ENCODE measurements around the gene POMP.
A peak's percentile ranks its signal among the peaks of the same experiment; 100 is the strongest.
"Not testable (repeated sequence)": the region's sequence is repeated elsewhere in the genome, so short reads cannot be mapped to it uniquely, and the experiment has no call there.

Gene POMP

DNA sequence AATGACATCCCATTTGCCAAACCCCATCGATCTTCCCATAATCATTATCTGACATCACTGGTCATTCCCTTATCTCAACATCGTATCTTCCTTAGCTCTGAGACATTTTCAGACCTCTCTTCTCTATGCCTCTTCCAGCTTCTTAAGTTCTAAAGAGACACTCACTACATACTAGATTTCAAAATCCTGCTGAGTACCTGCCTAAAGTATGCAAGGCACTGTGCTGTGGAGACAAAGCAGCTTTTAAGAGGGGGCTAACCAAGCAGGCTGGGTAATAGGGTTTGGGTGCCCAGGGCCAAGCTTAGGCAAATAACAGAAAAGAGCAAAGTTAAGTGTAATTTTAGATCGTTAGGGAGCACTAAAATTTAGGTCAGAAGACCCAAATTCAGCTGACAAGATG is 3.4 kb upstream of the POMP start:
- Mint-ChIP-seq H3K27me3 (no peaks in the 10 kb centered on the region), H3K4me1 (peaks cover 29% of the 10 kb centered on the region), H3K4me3 (no peak overlapping the region), H3K9me3 (no peaks in the 10 kb centered on the region), H3K36me3 (peaks cover 24% of the 10 kb centered on the region), H3K27ac (no peak overlapping the region)
- CTCF ChIA-PET, result interaction anchor here (0.6 to 1.5 kb wide), 5 partner anchors 59 to 332 kb away, joined by 3 to 4 read pairs (median 3); no protein-coding TSS in a partner anchor
- DNase-seq, result no peak

DNA sequence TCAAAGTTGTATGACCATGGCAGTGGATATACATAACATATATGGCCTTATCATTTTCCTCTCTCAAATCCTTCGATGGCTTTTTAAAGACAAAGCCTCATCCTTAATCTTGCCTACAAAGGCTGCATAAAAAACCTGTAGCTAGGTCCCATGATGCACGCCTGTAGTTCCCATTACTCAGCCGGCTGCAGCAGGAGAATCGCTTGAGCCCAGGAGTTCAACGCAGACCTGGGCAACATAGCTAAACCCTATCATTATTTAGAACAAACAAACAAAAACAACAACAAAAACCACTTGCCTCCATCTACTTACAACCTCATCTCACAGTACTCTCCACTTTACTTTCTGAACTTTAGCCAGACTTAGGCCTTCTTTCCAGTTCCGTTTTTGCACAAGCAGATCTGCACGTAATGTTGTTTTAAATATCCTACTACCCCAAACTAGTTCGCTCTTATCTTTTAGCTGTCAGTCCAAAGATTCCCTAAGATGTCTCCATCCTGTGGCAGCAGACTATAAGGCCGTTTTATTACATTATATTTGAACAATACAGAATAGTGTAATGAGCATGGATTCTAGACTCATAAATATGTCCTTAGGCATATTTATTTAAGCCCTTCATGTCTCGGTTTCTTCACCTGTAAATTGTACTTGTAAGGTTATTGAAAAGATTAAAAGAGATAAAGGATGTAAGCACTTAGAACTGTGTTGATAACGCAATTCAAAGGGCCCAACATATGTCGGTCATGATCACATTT is 969 bp upstream of the POMP start:
- Mint-ChIP-seq H3K27ac (peak overlapping the region; percentile 97), H3K36me3 (peaks cover 35% of the 10 kb centered on the region), H3K27me3 (no peaks in the 10 kb centered on the region), H3K4me3 (peak overlapping the region; percentile 97), H3K9me3 (no peaks in the 10 kb centered on the region), H3K4me1 (peaks cover 50% of the 10 kb centered on the region)
- CTCF ChIA-PET, result interaction anchor here (1.3 to 2.6 kb wide), 3 partner anchors 9 to 139 kb away, joined by 3 to 12 read pairs (median 7); no protein-coding TSS in a partner anchor
- DNase-seq, result no peak

DNA sequence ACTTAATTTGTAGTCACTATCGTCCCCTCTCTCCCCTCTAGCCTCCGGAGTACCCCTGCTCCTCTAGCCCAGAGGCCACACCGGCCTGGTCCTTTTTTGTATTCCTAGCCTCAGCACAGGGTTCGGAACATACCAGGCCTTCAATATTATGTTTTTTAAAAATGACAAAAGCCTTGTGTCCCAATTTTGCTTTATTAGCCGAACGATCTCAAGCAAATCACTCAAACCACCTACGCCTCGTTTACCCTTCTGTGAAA is 463 bp upstream of the POMP start:
- CTCF ChIA-PET, result interaction anchor here (1.2 to 2.6 kb wide), 3 partner anchors 10 to 22 kb away, joined by 3 to 12 read pairs (median 7); no protein-coding TSS in a partner anchor
- H3K9me3 Mint-ChIP-seq, result no peaks in the 10 kb centered on the region
- peaks cover 35% of the 10 kb centered on the region for H3K36me3 Mint-ChIP-seq
- H3K27me3 Mint-ChIP-seq, result no peaks in the 10 kb centered on the region
- peak overlapping the region; percentile 97 for H3K4me3 Mint-ChIP-seq
- H3K4me1 Mint-ChIP-seq, result peaks cover 51% of the 10 kb centered on the region
- DNase-seq, result peak; percentile 20
- H3K27ac Mint-ChIP-seq, result peak overlapping the region; percentile 97

DNA sequence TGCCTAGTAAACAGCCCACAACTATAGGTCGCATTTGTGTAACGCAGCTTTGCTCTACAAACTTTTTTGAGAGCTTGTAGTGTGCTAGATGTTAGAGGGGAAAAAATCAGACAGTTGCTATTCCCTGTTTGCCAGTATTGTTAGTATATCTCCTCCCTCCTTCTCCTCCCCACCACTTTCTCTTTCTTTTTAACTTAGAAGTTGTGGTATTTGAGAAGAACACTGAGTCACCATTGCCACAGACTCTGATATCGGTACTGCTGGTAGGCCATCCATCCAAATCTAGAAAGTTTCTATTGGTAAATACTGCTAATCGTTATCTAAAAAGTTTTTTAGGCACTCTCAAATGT is 666 bp downstream of the POMP start:
- H3K27me3 Mint-ChIP-seq, result no peaks in the 10 kb centered on the region
- peak; percentile 38 for DNase-seq
- peaks cover 54% of the 10 kb centered on the region for H3K4me1 Mint-ChIP-seq
- H3K9me3 Mint-ChIP-seq, result no peaks in the 10 kb centered on the region
- H3K27ac Mint-ChIP-seq, result peak overlapping the region; percentile 97
- peak overlapping the region; percentile 97 for H3K4me3 Mint-ChIP-seq
- peaks cover 37% of the 10 kb centered on the region for H3K36me3 Mint-ChIP-seq
- CTCF ChIA-PET, result interaction anchor here (1.2 to 2.6 kb wide), 2 partner anchors 11 to 23 kb away, joined by 3 to 12 read pairs; no protein-coding TSS in a partner anchor

DNA sequence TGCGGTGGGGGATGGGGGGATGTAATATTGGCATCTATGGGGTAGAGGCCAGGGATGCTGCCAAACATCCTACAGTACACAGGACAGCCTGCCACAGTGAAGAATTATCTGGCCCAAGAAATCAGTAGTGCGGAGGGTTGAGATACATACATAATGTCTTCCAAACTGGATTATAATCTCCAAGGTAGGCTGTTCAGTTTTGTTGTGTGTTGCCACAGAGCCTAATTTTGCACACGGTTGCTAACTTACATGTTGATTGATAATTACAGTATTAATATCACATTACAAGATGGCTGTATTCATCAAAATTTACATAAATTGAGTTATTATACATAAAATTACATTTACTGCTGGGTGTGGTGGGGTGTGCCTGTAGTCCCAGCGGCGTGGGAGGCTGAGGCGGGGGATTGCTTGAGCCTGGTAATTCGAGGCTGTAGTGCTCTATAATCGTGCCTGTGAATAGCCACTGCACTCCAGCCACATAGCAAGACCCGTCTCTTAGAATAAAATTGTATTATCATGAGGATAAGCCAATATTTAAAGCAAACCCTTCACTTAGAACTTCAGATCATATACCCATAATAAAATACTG is 8.1 kb downstream of the POMP start:
- Mint-ChIP-seq H3K27me3 (no peaks in the 10 kb centered on the region), H3K9me3 (no peaks in the 10 kb centered on the region), H3K27ac (no peak overlapping the region), H3K4me1 (peaks cover 25% of the 10 kb centered on the region), H3K4me3 (no peak overlapping the region), H3K36me3 (peaks cover 75% of the 10 kb centered on the region)
- DNase-seq, result no peak
- CTCF ChIA-PET, result no interaction called here

DNA sequence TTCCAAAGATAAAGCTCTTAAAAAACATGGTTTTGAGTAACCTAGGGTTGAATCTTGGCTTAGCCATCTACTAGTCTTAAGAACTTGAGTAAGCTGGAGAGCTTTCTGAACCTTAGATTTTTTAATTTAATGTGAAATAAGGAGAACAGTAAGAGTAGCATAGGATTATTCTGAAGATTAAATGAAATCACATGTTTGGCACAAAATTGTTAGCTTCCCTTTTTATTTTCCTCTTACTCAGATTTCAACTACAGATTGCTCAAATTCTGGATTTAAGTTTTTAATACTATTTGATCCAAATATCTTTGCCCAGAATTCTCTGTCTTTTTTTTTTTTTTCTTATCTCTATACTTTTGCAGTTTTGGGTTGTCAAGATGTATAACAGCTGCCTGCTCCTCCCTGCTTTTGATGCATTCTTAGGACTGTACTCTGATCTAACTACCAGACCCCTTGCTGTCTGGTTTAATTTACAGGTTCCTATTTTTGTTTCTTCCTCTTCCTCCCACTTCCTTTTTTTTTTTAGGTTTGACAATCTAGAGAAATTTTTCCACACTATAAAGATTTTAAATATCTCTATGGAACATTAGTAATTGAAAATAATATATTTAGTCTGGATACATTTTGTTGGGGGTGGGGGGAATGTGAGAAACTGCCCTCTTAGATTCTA is 12.3 kb downstream of the POMP start:
- H3K36me3 Mint-ChIP-seq, result peaks cover 72% of the 10 kb centered on the region
- H3K9me3 Mint-ChIP-seq, result no peaks in the 10 kb centered on the region
- H3K4me3 Mint-ChIP-seq, result no peak overlapping the region
- CTCF ChIA-PET, result interaction anchor here (0.6 to 1.3 kb wide), 4 partner anchors 9 to 1422 kb away, joined by 3 to 6 read pairs (median 3); partner anchors contain the start of gene POMP
- no peak for DNase-seq
- H3K4me1 Mint-ChIP-seq, result peaks cover 4% of the 10 kb centered on the region
- H3K27me3 Mint-ChIP-seq, result no peaks in the 10 kb centered on the region
- no peak overlapping the region for H3K27ac Mint-ChIP-seq

DNA sequence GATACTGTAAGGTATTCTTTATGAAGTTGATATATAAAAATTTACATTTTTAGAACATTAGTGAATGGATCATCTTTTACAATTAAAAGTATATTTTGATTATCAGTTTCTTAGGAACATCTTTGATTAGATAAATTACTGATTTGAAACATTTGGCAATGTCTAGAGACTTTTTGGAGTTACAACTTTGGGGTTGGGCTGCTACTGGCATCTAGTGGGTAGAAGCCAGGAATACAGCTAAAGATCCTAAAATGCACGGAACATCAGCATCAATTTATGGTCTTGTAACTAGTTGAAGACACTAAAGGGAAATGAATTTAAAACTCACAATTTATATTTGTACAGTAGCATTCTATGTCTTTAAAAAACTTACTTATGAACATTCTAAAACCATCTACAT is 19.9 kb downstream of the POMP start:
- Mint-ChIP-seq H3K27ac (no peak overlapping the region), H3K27me3 (no peaks in the 10 kb centered on the region)
- CTCF ChIA-PET, result interaction anchor here (0.7 to 2.2 kb wide), 2 partner anchors 116 to 118 kb away, joined by 3 to 9 read pairs; no protein-coding TSS in a partner anchor

DNA sequence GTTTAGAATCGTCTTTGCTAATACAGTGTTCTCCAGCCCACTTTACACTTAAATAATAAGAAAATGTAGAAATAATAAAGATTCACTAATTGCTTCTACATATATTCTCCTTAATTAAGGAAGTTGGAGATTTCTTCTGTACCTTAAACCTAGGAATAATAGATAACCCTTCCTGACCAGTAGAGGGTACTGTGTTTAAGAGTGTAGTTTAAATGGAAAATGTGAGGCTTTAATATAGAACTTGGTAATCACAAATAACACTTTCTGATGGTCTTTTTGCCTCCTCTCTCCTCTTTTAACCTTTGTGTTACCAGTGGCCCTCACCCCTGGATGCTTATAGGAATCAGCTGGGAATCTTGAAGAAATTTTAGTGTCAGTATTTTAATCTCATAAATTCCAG is 20.7 kb downstream of the POMP start:
- H3K27ac Mint-ChIP-seq, result no peak overlapping the region
- CTCF ChIA-PET, result interaction anchor here (0.6 to 2.2 kb wide), 5 partner anchors 9 to 138 kb away, joined by 3 to 9 read pairs (median 3); no protein-coding TSS in a partner anchor
- no peaks in the 10 kb centered on the region for H3K9me3 Mint-ChIP-seq
- H3K4me3 Mint-ChIP-seq, result no peak overlapping the region
- H3K36me3 Mint-ChIP-seq, result peaks cover 19% of the 10 kb centered on the region
- no peak for DNase-seq
- peaks cover 3% of the 10 kb centered on the region for H3K27me3 Mint-ChIP-seq
- H3K4me1 Mint-ChIP-seq, result no peaks in the 10 kb centered on the region

More for the DNA sequence above, 19.9 kb downstream of the POMP start:
- Mint-ChIP-seq H3K4me1 (no peaks in the 10 kb centered on the region), H3K4me3 (no peak overlapping the region), H3K9me3 (no peaks in the 10 kb centered on the region), H3K36me3 (peaks cover 27% of the 10 kb centered on the region)
- no peak for DNase-seq

DNA sequence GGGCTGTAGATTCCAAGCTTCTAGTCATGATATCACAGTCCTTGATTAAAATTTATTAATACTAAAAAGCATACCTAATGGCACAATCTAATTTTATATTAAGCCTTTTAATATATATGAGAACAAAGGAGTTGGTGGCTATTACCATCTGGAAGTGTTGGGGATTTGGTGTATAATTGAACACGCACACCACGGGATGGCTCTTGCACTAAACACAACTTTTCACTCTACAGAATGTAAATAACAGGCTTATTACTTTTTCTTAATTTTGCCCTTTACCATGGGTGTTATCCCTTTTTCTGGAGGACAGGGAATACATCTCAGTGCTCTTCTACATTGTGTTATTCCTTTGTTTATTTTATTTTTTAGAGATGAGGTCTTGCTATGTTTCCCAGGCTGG is 21.6 kb downstream of the POMP start:
- peaks cover 6% of the 10 kb centered on the region for H3K27me3 Mint-ChIP-seq
- H3K27ac Mint-ChIP-seq, result peak overlapping the region; percentile 61
- no peak for DNase-seq
- H3K36me3 Mint-ChIP-seq, result peaks cover 16% of the 10 kb centered on the region
- H3K4me3 Mint-ChIP-seq, result no peak overlapping the region
- no peaks in the 10 kb centered on the region for H3K4me1 Mint-ChIP-seq
- no peaks in the 10 kb centered on the region for H3K9me3 Mint-ChIP-seq
- CTCF ChIA-PET, result interaction anchor here (0.6 to 2.2 kb wide), 7 partner anchors 10 to 137 kb away, joined by 3 to 9 read pairs (median 3); no protein-coding TSS in a partner anchor

DNA sequence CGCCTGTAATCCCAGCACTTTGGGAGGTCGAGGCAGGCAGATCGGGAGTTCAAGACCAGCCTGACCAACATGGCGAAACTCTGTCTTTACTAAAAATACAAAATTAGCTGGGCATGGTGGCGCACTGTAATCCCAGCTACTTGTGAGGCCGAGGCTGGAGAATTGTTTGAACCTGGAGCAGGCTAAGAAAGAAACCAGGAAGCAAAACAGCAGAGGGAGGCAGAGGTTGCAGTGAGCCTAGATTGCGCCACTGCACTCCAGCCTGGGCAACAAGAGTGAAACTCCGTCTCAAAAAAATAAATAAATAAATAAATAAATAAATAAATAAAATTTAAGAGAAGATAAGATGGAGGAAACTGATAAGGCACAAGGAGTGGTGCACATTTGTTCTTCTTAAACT is 24.2 kb downstream of the POMP start:
- H3K4me3 Mint-ChIP-seq, H3K4me1 Mint-ChIP-seq, H3K9me3 Mint-ChIP-seq, H3K36me3 Mint-ChIP-seq, DNase-seq, H3K27ac Mint-ChIP-seq, CTCF ChIA-PET: not testable (repeated sequence)
- peaks cover 16% of the 10 kb centered on the region for H3K27me3 Mint-ChIP-seq

DNA sequence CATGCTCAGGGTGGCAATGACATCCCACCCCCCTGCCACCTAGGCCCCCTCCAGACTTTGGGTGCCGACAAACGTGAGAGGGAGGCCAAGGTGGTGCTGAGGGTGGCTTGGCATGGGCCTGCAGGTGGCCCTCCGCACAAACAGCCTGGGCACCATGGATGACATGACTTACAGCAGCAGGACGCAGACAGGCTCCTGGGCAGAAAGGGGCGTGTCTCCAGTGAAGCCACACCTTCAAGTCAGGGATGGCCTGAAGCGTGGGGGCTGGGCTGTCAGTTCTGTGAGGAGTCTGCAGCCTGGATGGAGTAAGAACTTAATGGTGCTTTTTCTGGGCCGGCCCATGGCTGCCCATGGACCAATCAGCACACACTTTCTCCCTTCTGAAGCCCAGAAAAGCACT is 25.3 kb downstream of the POMP start:
- CTCF ChIA-PET, result interaction anchor here (0.6 kb wide), 1 partner anchor 107 kb away, joined by 3 read pairs; no protein-coding TSS in a partner anchor
- Mint-ChIP-seq H3K27me3 (peaks cover 17% of the 10 kb centered on the region), H3K36me3 (peaks cover 4% of the 10 kb centered on the region), H3K9me3 (peaks cover 10% of the 10 kb centered on the region), H3K4me3 (no peak overlapping the region), H3K27ac (no peak overlapping the region), H3K4me1 (no peaks in the 10 kb centered on the region)
- DNase-seq, result no peak

DNA sequence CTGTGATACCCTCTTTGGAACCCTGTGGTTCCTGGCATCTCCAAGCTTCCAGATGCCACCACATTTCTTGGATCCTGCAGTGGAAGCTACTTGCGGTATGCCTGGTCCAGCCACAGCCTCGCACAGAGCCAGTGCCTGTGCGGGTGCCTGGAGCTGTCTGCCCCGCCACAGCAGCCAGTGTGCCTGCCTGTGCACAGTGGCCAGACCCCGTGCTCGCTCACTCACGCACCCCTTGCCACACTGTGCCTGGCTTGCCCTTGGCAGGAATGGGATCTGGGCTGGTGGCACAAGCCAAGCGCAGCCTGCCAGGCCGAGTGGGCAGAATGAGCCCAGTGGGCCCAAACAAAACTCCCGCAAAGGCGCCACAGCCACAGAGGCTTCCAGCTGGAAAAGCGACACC is 26.2 kb downstream of the POMP start:
- no peak for DNase-seq
- Mint-ChIP-seq H3K36me3 (no peaks in the 10 kb centered on the region), H3K27me3 (peaks cover 20% of the 10 kb centered on the region), H3K9me3 (peaks cover 12% of the 10 kb centered on the region), H3K4me1 (no peaks in the 10 kb centered on the region), H3K4me3 (no peak overlapping the region), H3K27ac (no peak overlapping the region)
- CTCF ChIA-PET, result no interaction called here

DNA sequence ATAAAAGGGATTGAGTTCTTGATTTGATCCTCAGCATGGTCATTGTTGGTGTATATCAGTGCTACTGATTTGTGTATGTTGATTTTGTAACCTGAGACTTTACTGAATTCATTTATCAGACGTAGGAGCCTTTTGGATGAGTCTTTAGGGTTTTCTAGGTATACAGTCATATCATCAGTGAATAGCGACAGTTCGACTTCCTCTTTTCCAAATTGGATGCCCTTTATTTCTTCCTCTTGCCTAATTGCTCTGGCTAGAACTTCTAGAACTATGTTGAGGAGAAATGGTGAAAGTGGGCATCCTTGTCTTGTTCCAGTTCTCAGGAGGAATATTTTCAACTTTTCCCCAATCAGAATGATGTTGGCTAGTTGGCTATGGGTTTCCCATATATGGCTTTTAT is 27.0 kb downstream of the POMP start:
- DNase-seq, result no peak
- Mint-ChIP-seq H3K27ac (no peak overlapping the region), H3K4me3 (no peak overlapping the region), H3K9me3 (peaks cover 12% of the 10 kb centered on the region), H3K4me1 (no peaks in the 10 kb centered on the region), H3K36me3 (no peaks in the 10 kb centered on the region), H3K27me3 (peaks cover 25% of the 10 kb centered on the region)
- CTCF ChIA-PET, result no interaction called here

DNA sequence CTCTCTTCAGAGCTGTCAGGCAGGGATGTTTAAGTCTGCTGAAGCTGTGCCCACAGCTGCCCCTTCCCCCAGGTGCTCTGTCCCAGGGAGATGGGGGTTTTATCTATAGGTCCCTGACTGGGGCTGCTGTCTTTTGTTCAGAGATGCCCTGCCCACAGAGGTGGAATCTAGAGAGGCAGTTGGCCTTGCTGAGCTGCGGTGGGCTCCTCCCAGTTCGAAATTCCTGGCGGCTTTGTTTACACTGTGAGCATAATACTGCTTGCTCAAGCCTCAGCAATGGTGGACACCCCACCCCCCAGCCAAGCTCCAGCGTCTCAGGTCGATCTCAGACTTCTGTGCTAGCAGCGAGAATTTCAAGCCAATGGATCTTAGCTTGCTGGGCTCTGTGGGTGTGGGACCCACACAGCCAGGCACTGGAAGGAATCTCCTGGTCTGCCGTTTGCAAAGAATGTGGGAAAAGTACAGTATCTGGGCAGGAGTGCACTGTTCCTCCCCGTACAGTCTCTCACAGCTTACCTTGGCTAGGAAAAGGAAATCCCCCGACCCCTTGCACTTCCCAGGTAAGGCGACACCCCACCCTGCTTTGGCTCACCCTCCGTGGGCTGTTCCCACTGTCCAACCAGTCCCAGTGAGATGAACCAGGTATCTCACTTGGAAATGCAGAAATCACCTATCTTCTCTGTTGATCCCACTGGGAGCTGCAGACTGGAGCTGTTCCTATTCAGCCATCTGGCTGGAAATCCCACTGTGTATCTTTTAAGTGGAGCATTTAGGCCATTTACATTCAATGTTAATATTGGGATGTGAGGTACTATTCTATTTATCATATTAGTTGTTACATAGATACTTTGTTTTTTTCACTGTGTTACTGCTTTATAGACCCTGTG is 34.9 kb downstream of the POMP start:
- H3K4me1 Mint-ChIP-seq, H3K9me3 Mint-ChIP-seq, H3K27ac Mint-ChIP-seq, DNase-seq, H3K4me3 Mint-ChIP-seq, CTCF ChIA-PET: not testable (repeated sequence)
- Mint-ChIP-seq H3K36me3 (peaks cover 15% of the 10 kb centered on the region), H3K27me3 (peaks cover 17% of the 10 kb centered on the region)

All from activated naive CD4-positive, alpha-beta T cell treated with anti-CD3 and anti-CD28 coated beads, Interleukin-2, amount 10 ng/mL, durations not matched to agents 7 days and 5 days (primary cell).